ENCODE data around the gene UBASH3A.

Gene UBASH3A

GRCh38 chr21:42490720-42491119, 87.0 kb downstream of the UBASH3A start:
- DNase-seq (ENCODE audit: low spot score): no peak

- no peak for DNase-seq (ENCODE audit: low spot score)
Observed at GRCh38 chr21:42491328-42491727, 87.6 kb downstream of the UBASH3A start.

- DNase-seq (ENCODE audit: low spot score): no peak
Observed at GRCh38 chr21:42492201-42492600, 88.5 kb downstream of the UBASH3A start.

- DNase-seq (ENCODE audit: low spot score): no peak
Observed at GRCh38 chr21:42493109-42494060, 89.7 kb downstream of the UBASH3A start.

GRCh38 chr21:42495027-42495426, 91.3 kb downstream of the UBASH3A start:
- no peak for DNase-seq (ENCODE audit: low spot score)

GRCh38 chr21:42495765-42496119, 92.0 kb downstream of the UBASH3A start:
- DNase-seq (ENCODE audit: low spot score): no peak

GRCh38 chr21:42496120-42496838, 92.6 kb downstream of the UBASH3A start, which contains the start of gene RSPH1:
Gene RSPH1 (minus strand): TSS chr21:42496224. CDS start chr21:42496186, 38 bp downstream.
- DNase-seq (ENCODE audit: low spot score): peak; percentile 99

- DNase-seq (ENCODE audit: low spot score): no peak
Observed at GRCh38 chr21:42496839-42497202, 93.1 kb downstream of the UBASH3A start.
